ENCODE results near the gene EEPD1. TPM values are rescaled to one million over a fixed set of nuclear protein-coding genes. Genes with fewer than 3 reads are reported as not detected.
A peak's percentile ranks its signal among the peaks of the same experiment; 100 is the strongest.

EEPD1 gene
- total RNA-seq, 1 experiment from 2014 or later, result 5.0 TPM

GRCh38 chr7:36285276-36285675, 132.2 kb downstream of the EEPD1 start:
- no peak overlapping the region for H4K91ac ChIP-seq (ENCODE audit: insufficient read length, low read depth, low read length)

More at GRCh38 chr7:36285276-36285675, 132.2 kb downstream of the EEPD1 start:
- H3K27me3 ChIP-seq (ENCODE audit: insufficient read depth, low read length), result no peaks in the 10 kb centered on the region
- peaks cover 13% of the 10 kb centered on the region for H3K4me1 ChIP-seq (ENCODE audit: insufficient read depth, low read length)
- no peaks in the 10 kb centered on the region for H4K20me1 ChIP-seq (ENCODE audit: control insufficient read depth, insufficient read depth, insufficient read length)
- H4K8ac ChIP-seq (replicated peaks; ENCODE audit: insufficient read length, low read depth, low read length), result no peak overlapping the region
- no peak overlapping the region for H2BK120ac ChIP-seq (ENCODE audit: low read depth, low read length, poor library complexity, severe bottlenecking)
- H4K5ac ChIP-seq (ENCODE audit: insufficient read length, low read depth, low read length), result no peak overlapping the region
- H3K56ac ChIP-seq (ENCODE audit: insufficient read length, low read depth, low read length), result no peak overlapping the region
- H3K23me2 ChIP-seq (ENCODE audit: insufficient read length, low read depth, low read length, poor library complexity, severe bottlenecking), result no peaks in the 10 kb centered on the region
- no peak overlapping the region for H2BK5ac ChIP-seq (ENCODE audit: insufficient read length, low read length)
- H2BK12ac ChIP-seq (ENCODE audit: insufficient read length, low read depth, low read length), result no peak overlapping the region
- no peaks in the 10 kb centered on the region for H3K79me2 ChIP-seq (ENCODE audit: insufficient read depth, low read length)
- no peaks in the 10 kb centered on the region for H3K9me3 Mint-ChIP-seq
- peak overlapping the region in 2 of 3 experiments; percentile 28 to 31; a peak in 1 of 7 replicates for H3K27ac Mint-ChIP-seq
- H3K4me3 Mint-ChIP-seq, result no peak overlapping the region
- no peaks in the 10 kb centered on the region for H3K9me3 ChIP-seq (ENCODE audit: control insufficient read depth, low read depth, low read length)
- no peak overlapping the region for H3K18ac ChIP-seq (ENCODE audit: insufficient read length, low read depth, low read length)
- no CpG with 5 or more reads among the region's 9 CpGs for WGBS (ENCODE audit: extremely low coverage, insufficient read length, low lambda C conversion rate)
- H3T11ph ChIP-seq (ENCODE audit: low read length), result no peak overlapping the region
- H3K9ac ChIP-seq (ENCODE audit: extremely low read depth, insufficient read length, low read length), result no peak overlapping the region
- H3K79me1 ChIP-seq (ENCODE audit: insufficient read depth, low read depth, low read length, poor library complexity, severe bottlenecking), result no peaks in the 10 kb centered on the region
- H2BK15ac ChIP-seq (ENCODE audit: low read depth, low read length), result no peak overlapping the region
- no peak overlapping the region for H2AFZ ChIP-seq (ENCODE audit: low read length)
- H3K27ac ChIP-seq (ENCODE audit: insufficient read length, low read depth, low read length), result no peak overlapping the region
- no peak overlapping the region for H2AK5ac ChIP-seq (ENCODE audit: insufficient read length, low read length)
- TF ChIP-seq, protein P1, sequence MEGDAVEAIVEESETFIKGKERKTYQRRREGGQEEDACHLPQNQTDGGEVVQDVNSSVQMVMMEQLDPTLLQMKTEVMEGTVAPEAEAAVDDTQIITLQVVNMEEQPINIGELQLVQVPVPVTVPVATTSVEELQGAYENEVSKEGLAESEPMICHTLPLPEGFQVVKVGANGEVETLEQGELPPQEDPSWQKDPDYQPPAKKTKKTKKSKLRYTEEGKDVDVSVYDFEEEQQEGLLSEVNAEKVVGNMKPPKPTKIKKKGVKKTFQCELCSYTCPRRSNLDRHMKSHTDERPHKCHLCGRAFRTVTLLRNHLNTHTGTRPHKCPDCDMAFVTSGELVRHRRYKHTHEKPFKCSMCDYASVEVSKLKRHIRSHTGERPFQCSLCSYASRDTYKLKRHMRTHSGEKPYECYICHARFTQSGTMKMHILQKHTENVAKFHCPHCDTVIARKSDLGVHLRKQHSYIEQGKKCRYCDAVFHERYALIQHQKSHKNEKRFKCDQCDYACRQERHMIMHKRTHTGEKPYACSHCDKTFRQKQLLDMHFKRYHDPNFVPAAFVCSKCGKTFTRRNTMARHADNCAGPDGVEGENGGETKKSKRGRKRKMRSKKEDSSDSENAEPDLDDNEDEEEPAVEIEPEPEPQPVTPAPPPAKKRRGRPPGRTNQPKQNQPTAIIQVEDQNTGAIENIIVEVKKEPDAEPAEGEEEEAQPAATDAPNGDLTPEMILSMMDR (conservative IDR thresholded peaks at IDR 0.05), result no peak
- no peak overlapping the region for H3K4me2 ChIP-seq (ENCODE audit: insufficient read depth, insufficient read length, low read length)
- no peak overlapping the region for H3K23ac ChIP-seq (ENCODE audit: insufficient read length, low read depth, low read length)
- H3K14ac ChIP-seq (ENCODE audit: insufficient read depth, low read length), result no peak overlapping the region
- no peak for DNase-seq
- no peak overlapping the region for H3K4ac ChIP-seq (ENCODE audit: low read depth, low read length)
- H2BK20ac ChIP-seq (ENCODE audit: low read depth, low read length, poor library complexity, severe bottlenecking), result no peak overlapping the region
- peaks cover 56 to 57% of the 10 kb centered on the region in 2 experiments for H3K4me1 Mint-ChIP-seq
- peaks cover 7 to 16% (median 15%) of the 10 kb centered on the region in 3 experiments for H3K36me3 Mint-ChIP-seq (ENCODE audit: insufficient read depth in 1 of 3, low read depth in 3 of 3)
- no peaks in the 10 kb centered on the region; the same call in 1 of the 2 replicates for H3K27me3 Mint-ChIP-seq (ENCODE audit: low read depth)

Measured in H9 (cell line).